Esophagus squamous epithelium (tissue), 4 donors: Measurements from ENCODE around the gene GAS5.

Experiments used
- POLR2A ChIP-seq, 4 donors: fragments of 450-650 bp; IDR thresholded peaks; one replicate each; pipeline ENCODE4 v1.6.1; 2017; ENCODE audit warnings: antibody characterized with exemption in 4 of 4, mild to moderate bottlenecking in 4 of 4, moderate library complexity in 3 of 4
- TF ChIP-seq, protein P1 (sequence below), 6 experiments: fragments of 450-650 bp in 4 of 6; fragments of 200-600 bp in 2 of 6; sonication (generic) in 2 of 6; IDR thresholded peaks; one replicate each; pipeline ENCODE4 v1.5.1; 2016 to 2019; ENCODE audit warnings: antibody characterized with exemption in 6 of 6, mild to moderate bottlenecking in 4 of 6, moderate library complexity in 4 of 6

DNA sequence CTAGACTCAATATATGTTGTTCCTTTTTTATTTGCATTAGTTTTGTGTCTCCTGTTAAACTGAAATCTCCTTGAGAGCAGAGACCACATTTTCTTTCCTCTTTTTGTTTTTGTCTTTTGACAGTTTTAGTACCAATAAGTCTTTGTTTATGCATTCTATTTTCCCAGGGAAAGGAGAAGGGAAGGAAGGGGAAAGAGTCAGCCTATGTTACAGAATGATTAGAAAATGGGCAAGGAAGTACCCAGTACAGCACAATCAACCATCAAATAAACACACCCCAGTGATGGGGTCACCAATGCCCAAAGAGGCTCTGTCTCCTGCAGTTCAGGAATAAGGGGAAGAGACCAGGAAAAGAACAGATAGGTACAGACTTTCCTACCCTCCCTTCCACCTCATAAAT, 10.5 kb upstream of the GAS5 start:
- TF ChIP-seq POLR2A (IDR thresholded peaks at IDR 0.05): no peak
- TF ChIP-seq, protein P1, sequence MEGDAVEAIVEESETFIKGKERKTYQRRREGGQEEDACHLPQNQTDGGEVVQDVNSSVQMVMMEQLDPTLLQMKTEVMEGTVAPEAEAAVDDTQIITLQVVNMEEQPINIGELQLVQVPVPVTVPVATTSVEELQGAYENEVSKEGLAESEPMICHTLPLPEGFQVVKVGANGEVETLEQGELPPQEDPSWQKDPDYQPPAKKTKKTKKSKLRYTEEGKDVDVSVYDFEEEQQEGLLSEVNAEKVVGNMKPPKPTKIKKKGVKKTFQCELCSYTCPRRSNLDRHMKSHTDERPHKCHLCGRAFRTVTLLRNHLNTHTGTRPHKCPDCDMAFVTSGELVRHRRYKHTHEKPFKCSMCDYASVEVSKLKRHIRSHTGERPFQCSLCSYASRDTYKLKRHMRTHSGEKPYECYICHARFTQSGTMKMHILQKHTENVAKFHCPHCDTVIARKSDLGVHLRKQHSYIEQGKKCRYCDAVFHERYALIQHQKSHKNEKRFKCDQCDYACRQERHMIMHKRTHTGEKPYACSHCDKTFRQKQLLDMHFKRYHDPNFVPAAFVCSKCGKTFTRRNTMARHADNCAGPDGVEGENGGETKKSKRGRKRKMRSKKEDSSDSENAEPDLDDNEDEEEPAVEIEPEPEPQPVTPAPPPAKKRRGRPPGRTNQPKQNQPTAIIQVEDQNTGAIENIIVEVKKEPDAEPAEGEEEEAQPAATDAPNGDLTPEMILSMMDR (IDR thresholded peaks at IDR 0.05): no peak
